ENCODE data around the gene VEGFA. TPM values are rescaled to one million over a fixed set of nuclear protein-coding genes. Genes with fewer than 3 reads are reported as not detected.

The VEGFA gene
- 135 and 169 TPM in 2 replicates for total RNA-seq (2012; rRNA removed)

- Histone ChIP-seq H3K9me3 (replicated peaks; ENCODE audit: low read length) (no peaks in the 10 kb centered on the region), H3K27me3 (ENCODE audit: control insufficient read depth, insufficient read depth, low read length) (peaks cover 6% of the 10 kb centered on the region), H3K4me1 (ENCODE audit: control insufficient read depth, insufficient read depth, low read length) (peaks cover 35% of the 10 kb centered on the region), H3K36me3 (ENCODE audit: insufficient read depth, low read length) (no peaks in the 10 kb centered on the region), H3K4me3 (ENCODE audit: low read length) (peak within 1 kb of the TSS; percentile 93), H3K9ac (ENCODE audit: low read depth, low read length) (peak within 1 kb of the TSS; percentile 87), H3K4me2 (ENCODE audit: low read length) (peak within 1 kb of the TSS; percentile 97)
Measured at GRCh38 chr6:43769526-43770371, at the start of gene VEGFA. TSS of gene VEGFA (plus strand) at chr6:43770211.

DNA sequence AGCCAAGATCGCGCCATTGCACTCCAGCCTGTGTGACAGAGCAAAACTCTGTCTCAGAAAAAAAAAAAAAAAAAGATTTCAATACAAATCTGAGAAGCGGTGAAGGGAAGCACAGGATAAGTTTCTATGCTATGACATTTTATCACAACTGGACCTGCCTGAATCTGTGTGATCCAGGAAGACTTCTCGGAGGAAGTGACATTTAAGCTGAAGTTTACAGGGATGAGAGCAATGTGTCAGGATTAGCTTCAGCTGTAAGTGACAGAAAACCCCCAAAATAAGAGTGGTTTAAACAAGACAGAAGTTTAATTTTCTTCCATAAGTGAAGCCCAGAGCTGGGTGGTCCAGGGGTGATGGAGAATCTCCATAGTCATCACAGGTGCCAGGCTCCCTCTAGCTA, 49.0 kb upstream of the VEGFA start:
- H3K9ac ChIP-seq (ENCODE audit: low read depth, low read length) = no peak overlapping the region
- H3K4me3 ChIP-seq (ENCODE audit: low read length) = no peak overlapping the region

DNA sequence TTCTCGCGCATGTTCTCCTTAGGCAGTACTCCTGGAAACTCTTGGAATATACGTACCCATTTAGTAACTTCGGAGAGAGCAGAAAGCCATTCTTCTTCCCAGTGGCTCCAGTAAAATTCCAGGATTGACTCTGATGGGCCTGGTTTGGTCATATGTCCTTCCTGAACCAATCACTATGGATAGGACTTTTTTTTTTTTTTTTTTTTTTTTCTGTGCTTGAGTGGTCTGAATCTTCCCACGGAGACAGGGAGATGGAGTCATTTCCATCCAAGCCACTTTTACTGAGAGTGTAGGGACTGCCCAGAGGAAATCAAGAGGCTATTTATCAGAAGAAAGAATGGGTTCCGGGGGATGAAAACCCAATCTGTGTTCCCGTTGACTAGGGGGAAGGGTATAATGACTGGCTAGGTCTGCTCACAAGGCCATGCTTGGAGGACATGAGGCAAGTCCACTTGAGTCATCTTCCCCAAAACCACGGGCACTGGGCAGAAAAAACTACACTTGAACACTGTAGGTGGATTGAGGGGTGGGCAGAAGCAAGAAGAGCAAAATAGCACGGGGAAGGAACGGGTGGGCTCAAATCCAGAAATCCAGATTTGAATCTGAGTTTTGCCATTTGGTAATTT, 47.0 kb upstream of the VEGFA start:
- H3K4me3 ChIP-seq (ENCODE audit: low read length) = no peak overlapping the region
- peaks cover 25% of the 10 kb centered on the region for H3K27me3 ChIP-seq (ENCODE audit: control insufficient read depth, insufficient read depth, low read length)
- no peaks in the 10 kb centered on the region for H3K9me3 ChIP-seq (replicated peaks; ENCODE audit: low read length)
- H3K9ac ChIP-seq (ENCODE audit: low read depth, low read length) = no peak overlapping the region
- H3K36me3 ChIP-seq (ENCODE audit: insufficient read depth, low read length) = no peaks in the 10 kb centered on the region
- peaks cover 26% of the 10 kb centered on the region for H3K4me1 ChIP-seq (ENCODE audit: control insufficient read depth, insufficient read depth, low read length)
- H3K4me2 ChIP-seq (ENCODE audit: low read length) = no peak overlapping the region

More for the DNA sequence above, 49.0 kb upstream of the VEGFA start:
- Histone ChIP-seq H3K36me3 (ENCODE audit: insufficient read depth, low read length) (no peaks in the 10 kb centered on the region), H3K4me2 (ENCODE audit: low read length) (no peak overlapping the region), H3K4me1 (ENCODE audit: control insufficient read depth, insufficient read depth, low read length) (peaks cover 30% of the 10 kb centered on the region), H3K9me3 (replicated peaks; ENCODE audit: low read length) (no peaks in the 10 kb centered on the region), H3K27me3 (ENCODE audit: control insufficient read depth, insufficient read depth, low read length) (peaks cover 34% of the 10 kb centered on the region)

DNA sequence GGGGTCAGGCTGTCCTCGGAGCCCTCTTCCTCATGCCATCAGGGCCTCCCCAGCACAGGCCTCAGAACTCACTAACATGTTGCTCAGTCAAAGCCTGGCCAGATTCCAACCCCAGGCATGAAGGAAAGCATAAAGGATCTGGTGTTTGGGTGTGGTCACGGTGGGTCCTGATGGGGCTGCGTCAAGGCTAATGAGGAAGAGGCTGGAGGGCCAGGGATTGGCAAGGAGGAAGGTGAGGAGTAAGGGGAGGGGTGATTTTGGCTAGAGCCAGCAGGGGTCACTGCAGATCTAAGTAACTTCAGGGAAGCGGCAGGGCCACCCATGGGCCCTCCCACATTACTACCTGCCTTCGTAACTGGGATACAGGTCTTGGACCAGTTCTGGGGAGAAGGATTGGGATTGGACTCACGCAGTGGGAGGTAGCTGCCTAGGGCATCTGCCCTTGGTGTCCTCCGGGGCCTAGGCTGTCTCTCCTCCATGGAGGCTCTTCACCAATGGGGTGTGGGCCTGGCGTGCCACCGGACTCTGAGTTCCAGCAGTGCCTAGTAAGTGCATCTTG, 46.2 kb upstream of the VEGFA start:
- H3K27me3 ChIP-seq (ENCODE audit: control insufficient read depth, insufficient read depth, low read length) = peaks cover 25% of the 10 kb centered on the region
- H3K4me3 ChIP-seq (ENCODE audit: low read length) = no peak overlapping the region
- H3K9ac ChIP-seq (ENCODE audit: low read depth, low read length) = no peak overlapping the region
- H3K9me3 ChIP-seq (replicated peaks; ENCODE audit: low read length) = no peaks in the 10 kb centered on the region
- no peak overlapping the region for H3K4me2 ChIP-seq (ENCODE audit: low read length)
- H3K4me1 ChIP-seq (ENCODE audit: control insufficient read depth, insufficient read depth, low read length) = peaks cover 19% of the 10 kb centered on the region
- no peaks in the 10 kb centered on the region for H3K36me3 ChIP-seq (ENCODE audit: insufficient read depth, low read length)

GRCh38 chr6:43724354-43724753, 45.7 kb upstream of the VEGFA start:
- Histone ChIP-seq H3K9ac (ENCODE audit: low read depth, low read length) (no peak overlapping the region), H3K36me3 (ENCODE audit: insufficient read depth, low read length) (no peaks in the 10 kb centered on the region), H3K4me1 (ENCODE audit: control insufficient read depth, insufficient read depth, low read length) (peaks cover 19% of the 10 kb centered on the region), H3K27me3 (ENCODE audit: control insufficient read depth, insufficient read depth, low read length) (peaks cover 22% of the 10 kb centered on the region), H3K4me3 (ENCODE audit: low read length) (no peak overlapping the region), H3K9me3 (replicated peaks; ENCODE audit: low read length) (no peaks in the 10 kb centered on the region), H3K4me2 (ENCODE audit: low read length) (no peak overlapping the region)

DNA sequence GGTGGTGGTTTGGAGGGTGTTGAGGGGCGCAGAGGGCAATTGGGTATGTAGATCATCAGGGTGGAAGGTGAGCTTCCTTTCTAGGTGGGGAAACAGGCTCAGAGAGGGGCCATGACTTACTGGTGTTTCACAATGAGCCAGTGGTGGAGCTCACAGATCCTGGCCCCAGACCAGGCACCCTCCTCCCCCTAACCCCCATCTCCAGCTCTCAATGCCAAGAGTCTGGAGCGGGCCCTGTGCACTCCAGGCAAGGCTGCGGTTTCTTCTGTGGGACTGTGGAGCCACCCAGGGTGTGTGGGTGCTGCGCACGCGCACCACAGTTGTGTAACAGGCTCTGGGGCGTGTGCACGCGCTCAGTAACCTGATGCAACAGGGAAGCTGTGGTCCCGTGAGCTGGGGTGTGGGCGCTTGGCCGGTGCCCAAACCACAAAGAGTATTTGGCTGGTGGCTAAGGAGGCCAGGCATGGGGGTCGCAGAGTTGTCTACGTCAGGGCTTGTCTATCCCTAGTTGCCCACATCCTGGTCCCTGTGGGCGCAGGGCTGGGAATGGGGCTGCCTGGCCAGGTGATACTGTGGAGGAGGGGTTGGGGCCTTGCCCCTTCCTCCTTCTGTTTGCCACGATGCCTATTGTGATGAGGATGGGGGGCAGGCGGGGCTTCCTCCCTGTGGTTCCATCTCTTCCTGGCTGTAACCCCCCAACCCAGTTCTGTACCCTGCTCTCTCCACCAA, 44.9 kb upstream of the VEGFA start:
- no peaks in the 10 kb centered on the region for H3K36me3 ChIP-seq (ENCODE audit: insufficient read depth, low read length)
- H3K4me1 ChIP-seq (ENCODE audit: control insufficient read depth, insufficient read depth, low read length) = peaks cover 19% of the 10 kb centered on the region
- no peaks in the 10 kb centered on the region for H3K9me3 ChIP-seq (replicated peaks; ENCODE audit: low read length)
- no peak overlapping the region for H3K4me3 ChIP-seq (ENCODE audit: low read length)
- H3K27me3 ChIP-seq (ENCODE audit: control insufficient read depth, insufficient read depth, low read length) = peaks cover 15% of the 10 kb centered on the region
- no peak overlapping the region for H3K9ac ChIP-seq (ENCODE audit: low read depth, low read length)
- peak overlapping the region; percentile 32 for H3K4me2 ChIP-seq (ENCODE audit: low read length)

DNA sequence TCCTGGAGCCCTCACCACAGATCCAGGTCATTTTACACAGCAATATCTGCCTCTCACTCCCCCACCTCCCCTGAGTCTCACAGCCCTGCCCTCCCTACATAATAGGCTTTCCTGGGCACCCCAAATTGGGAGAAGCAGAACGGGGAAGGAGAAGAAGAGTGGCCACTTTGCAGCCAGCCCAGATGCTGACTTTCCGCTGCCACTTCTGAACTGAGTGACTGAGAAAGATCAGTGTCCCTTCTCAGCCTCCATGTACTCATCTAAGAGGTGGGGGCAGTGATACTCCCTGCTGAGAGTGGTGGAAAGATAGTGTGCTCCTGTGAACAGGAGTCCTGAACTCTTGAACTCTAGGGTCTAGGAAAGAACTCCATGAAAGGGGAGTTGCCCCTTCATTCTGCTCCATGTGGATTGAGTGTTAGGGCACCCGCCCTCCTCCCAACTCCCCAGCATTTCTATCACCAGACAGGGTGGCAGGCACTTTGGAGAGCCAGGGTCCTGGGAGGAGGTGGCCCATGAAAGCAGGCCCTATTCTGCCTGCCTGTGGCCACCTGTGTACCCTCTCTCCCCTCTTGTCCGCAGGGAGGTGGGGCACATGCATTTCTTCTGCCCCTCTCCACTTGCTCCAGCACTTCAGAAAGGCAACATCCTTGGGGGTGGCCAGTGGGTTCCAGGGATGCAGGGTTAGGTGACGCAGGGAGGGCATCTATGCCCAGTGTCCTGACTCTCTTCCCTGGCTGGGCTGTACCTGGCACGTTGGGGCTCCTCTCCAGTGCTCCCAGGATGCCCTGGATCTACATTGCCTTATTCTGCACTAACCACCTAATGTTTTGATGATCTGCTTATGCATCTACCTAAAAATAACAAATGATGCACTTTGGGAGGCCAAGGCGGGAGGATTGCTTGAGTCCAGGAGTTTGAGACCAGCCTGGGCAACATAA, 44.1 kb upstream of the VEGFA start:
- peak overlapping the region; percentile 32 for H3K4me2 ChIP-seq (ENCODE audit: low read length)
- no peak overlapping the region for H3K4me3 ChIP-seq (ENCODE audit: low read length)
- no peak overlapping the region for H3K9ac ChIP-seq (ENCODE audit: low read depth, low read length)

DNA sequence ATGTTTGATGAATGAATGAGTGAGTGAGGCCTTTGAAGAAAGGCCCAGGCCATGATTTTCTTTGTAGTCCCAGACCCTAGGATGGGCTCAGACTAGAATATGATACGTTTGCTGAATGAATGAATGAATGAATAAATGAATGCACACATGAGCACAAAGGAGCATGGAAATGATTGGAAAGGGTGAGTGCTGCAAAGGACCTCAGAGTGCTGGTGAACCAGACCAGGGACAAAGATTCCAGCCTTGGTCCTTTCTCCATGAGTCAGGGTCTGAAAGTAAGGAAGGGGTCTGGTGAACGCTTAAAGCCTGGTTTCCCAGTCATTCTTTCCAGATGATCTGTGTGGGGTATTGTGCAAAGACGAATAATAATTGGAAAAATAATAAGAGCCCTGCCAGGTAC, 42.4 kb upstream of the VEGFA start:
- Histone ChIP-seq H3K9ac (ENCODE audit: low read depth, low read length) (no peak overlapping the region), H3K9me3 (replicated peaks; ENCODE audit: low read length) (peaks cover 5% of the 10 kb centered on the region), H3K4me3 (ENCODE audit: low read length) (no peak overlapping the region), H3K4me1 (ENCODE audit: control insufficient read depth, insufficient read depth, low read length) (peaks cover 19% of the 10 kb centered on the region), H3K36me3 (ENCODE audit: insufficient read depth, low read length) (no peaks in the 10 kb centered on the region), H3K27me3 (ENCODE audit: control insufficient read depth, insufficient read depth, low read length) (peaks cover 14% of the 10 kb centered on the region), H3K4me2 (ENCODE audit: low read length) (no peak overlapping the region)

More for the DNA sequence above, 44.1 kb upstream of the VEGFA start:
- Histone ChIP-seq H3K9me3 (replicated peaks; ENCODE audit: low read length) (no peaks in the 10 kb centered on the region), H3K27me3 (ENCODE audit: control insufficient read depth, insufficient read depth, low read length) (peaks cover 10% of the 10 kb centered on the region), H3K36me3 (ENCODE audit: insufficient read depth, low read length) (no peaks in the 10 kb centered on the region), H3K4me1 (ENCODE audit: control insufficient read depth, insufficient read depth, low read length) (peaks cover 19% of the 10 kb centered on the region)

DNA sequence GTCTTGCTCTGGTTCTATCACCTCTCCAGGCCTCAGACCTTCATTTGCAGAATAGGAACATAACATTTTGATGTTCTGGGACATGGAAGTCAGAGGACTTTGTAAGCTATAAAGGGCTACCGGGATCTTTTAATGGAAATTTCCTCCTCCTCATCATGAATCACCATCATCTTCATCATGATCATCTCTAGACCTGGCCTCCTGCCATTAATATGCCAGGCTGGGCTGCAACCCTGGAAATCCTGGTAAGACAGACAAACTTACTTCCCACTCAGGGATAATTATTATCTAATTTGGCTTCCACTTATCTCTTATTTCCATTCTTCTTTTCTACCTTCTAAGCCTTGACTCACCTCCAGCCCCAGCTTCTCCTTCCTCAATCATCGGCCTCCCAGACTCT, 41.4 kb upstream of the VEGFA start:
- H3K4me2 ChIP-seq (ENCODE audit: low read length) = no peak overlapping the region
- H3K4me1 ChIP-seq (ENCODE audit: control insufficient read depth, insufficient read depth, low read length) = peaks cover 19% of the 10 kb centered on the region
- H3K27me3 ChIP-seq (ENCODE audit: control insufficient read depth, insufficient read depth, low read length) = peaks cover 19% of the 10 kb centered on the region
- H3K9me3 ChIP-seq (replicated peaks; ENCODE audit: low read length) = peaks cover 5% of the 10 kb centered on the region
- H3K4me3 ChIP-seq (ENCODE audit: low read length) = no peak overlapping the region
- no peak overlapping the region for H3K9ac ChIP-seq (ENCODE audit: low read depth, low read length)
- H3K36me3 ChIP-seq (ENCODE audit: insufficient read depth, low read length) = no peaks in the 10 kb centered on the region

DNA sequence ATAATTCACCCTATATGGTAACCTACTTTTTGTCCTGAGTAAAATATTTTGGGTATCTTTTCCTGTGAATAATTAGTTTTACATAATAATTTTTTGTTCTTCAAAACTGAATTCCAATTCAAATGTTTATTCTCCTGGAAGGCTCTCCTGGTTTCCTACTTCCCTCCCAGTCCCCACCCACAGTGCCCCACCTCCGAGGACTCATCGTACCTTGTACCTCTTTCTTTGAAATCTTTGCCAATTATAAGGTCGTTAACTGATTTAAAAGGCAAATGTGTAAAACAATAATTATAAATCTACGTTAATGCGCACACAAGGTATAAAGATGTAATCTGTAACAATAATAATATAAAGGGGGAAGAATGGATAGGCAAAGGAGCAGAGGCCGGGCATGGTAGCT, 40.5 kb upstream of the VEGFA start:
- Histone ChIP-seq H3K9ac (ENCODE audit: low read depth, low read length) (no peak overlapping the region), H3K9me3 (replicated peaks; ENCODE audit: low read length) (peaks cover 5% of the 10 kb centered on the region), H3K4me1 (ENCODE audit: control insufficient read depth, insufficient read depth, low read length) (peaks cover 13% of the 10 kb centered on the region), H3K4me3 (ENCODE audit: low read length) (no peak overlapping the region), H3K36me3 (ENCODE audit: insufficient read depth, low read length) (no peaks in the 10 kb centered on the region), H3K4me2 (ENCODE audit: low read length) (no peak overlapping the region), H3K27me3 (ENCODE audit: control insufficient read depth, insufficient read depth, low read length) (peaks cover 20% of the 10 kb centered on the region)

All from skeletal muscle satellite cell (primary cell).